ENCODE measurements around the gene KMT2C.

DNA sequence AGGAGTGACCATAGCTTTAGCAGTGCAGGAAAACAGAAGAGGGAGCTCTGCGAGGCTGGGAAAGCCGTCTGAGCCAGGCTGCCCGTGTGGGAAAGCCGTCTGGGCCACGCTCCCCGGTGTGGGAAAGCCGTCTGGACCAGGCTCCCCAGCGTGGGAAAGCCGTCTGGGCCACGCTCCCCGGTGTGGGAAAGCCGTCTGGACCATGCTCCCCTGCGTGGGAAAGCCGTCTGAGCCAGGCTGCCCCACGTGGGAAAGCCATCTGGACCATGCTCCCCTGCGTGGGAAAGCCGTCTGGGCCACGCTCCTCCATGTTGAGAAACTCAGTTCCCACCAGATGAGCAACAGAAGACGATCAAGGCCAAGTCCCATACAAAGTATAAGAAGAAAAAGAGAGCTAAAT lies 308.6 kb downstream of the KMT2C start:
- TF ChIP-seq, protein P1, sequence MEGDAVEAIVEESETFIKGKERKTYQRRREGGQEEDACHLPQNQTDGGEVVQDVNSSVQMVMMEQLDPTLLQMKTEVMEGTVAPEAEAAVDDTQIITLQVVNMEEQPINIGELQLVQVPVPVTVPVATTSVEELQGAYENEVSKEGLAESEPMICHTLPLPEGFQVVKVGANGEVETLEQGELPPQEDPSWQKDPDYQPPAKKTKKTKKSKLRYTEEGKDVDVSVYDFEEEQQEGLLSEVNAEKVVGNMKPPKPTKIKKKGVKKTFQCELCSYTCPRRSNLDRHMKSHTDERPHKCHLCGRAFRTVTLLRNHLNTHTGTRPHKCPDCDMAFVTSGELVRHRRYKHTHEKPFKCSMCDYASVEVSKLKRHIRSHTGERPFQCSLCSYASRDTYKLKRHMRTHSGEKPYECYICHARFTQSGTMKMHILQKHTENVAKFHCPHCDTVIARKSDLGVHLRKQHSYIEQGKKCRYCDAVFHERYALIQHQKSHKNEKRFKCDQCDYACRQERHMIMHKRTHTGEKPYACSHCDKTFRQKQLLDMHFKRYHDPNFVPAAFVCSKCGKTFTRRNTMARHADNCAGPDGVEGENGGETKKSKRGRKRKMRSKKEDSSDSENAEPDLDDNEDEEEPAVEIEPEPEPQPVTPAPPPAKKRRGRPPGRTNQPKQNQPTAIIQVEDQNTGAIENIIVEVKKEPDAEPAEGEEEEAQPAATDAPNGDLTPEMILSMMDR (conservative IDR thresholded peaks at IDR 0.05), result no peak
- no peak for TF ChIP-seq EZH2 (IDR thresholded peaks at IDR 0.05; ENCODE audit: low read depth)
